HEK293 (cell line): ENCODE measurements around the gene MUC5B.

Experiments used
- REPIN1 ChIP-seq: fragments of 450-650 bp; formaldehyde crosslinking; IDR thresholded peaks from 2 replicates; pipeline ENCODE4 v1.5.1; 2017; ENCODE audit warnings: missing biosample characterization, missing genetic modification characterization, low read depth
- SP2 ChIP-seq: fragments of 450-650 bp; formaldehyde crosslinking; IDR thresholded peaks from 2 replicates; pipeline ENCODE4 v1.5.1; 2016; ENCODE audit warnings: missing biosample characterization, missing genetic modification characterization
- ZNF184 ChIP-seq: fragments of 450-650 bp; IDR thresholded peaks from 2 replicates; pipeline ENCODE4 v1.5.1; 2018; ENCODE audit warnings: missing biosample characterization, mild to moderate bottlenecking, missing genetic modification characterization
- ZNF24 ChIP-seq: fragments of 450-650 bp; formaldehyde crosslinking; IDR thresholded peaks from 2 replicates; pipeline ENCODE4 v1.5.1; 2016; ENCODE audit warnings: missing biosample characterization, missing genetic modification characterization
- ZNF274 ChIP-seq, 2 experiments: fragments of 200-500 bp in 1 of 2; fragments of 450-650 bp in 1 of 2; sonication (Bioruptor generic) in 1 of 2; formaldehyde crosslinking in 1 of 2; IDR thresholded peaks; 2 replicates each; pipeline versions ENCODE4 v1.5.1 to v1.6.1; 2014 to 2016; ENCODE audit warnings: borderline replicate concordance in 1 of 2, inconsistent platforms in 1 of 2, low read length in 1 of 2, missing biosample characterization in 1 of 2, missing genetic modification characterization in 1 of 2
- ZNF398 ChIP-seq: fragments of 450-650 bp; formaldehyde crosslinking; IDR thresholded peaks from 2 replicates; pipeline ENCODE4 v1.5.1; 2017; ENCODE audit warnings: missing biosample characterization, missing genetic modification characterization
- ZNF514 ChIP-seq: fragments of 450-650 bp; formaldehyde crosslinking; IDR thresholded peaks from 2 replicates; pipeline ENCODE4 v1.5.1; 2016; ENCODE audit warnings: missing biosample characterization, missing genetic modification characterization
- ZNF518A ChIP-seq: fragments of 450-650 bp; formaldehyde crosslinking; conservative IDR thresholded peaks from 2 replicates; pipeline ENCODE4 v1.5.1; 2016; ENCODE audit warnings: low read depth, missing biosample characterization, missing genetic modification characterization
- ZNF623 ChIP-seq: fragments of 450-650 bp; formaldehyde crosslinking; IDR thresholded peaks from 2 replicates; pipeline ENCODE4 v1.5.1; 2016; ENCODE audit warnings: missing biosample characterization, missing genetic modification characterization
- ZNF768 ChIP-seq: fragments of 450-650 bp; formaldehyde crosslinking; IDR thresholded peaks from 2 replicates; pipeline ENCODE4 v1.5.1; 2018; ENCODE audit warnings: missing biosample characterization, mild to moderate bottlenecking, missing genetic modification characterization
- TF ChIP-seq, protein P1 (sequence below): fragments of 450-650 bp; formaldehyde crosslinking; IDR thresholded peaks from 2 replicates; pipeline ENCODE4 v1.5.1; 2016; ENCODE audit warnings: missing biosample characterization, missing genetic modification characterization
- TF ChIP-seq, protein P2 (sequence below): fragments of 450-650 bp; formaldehyde crosslinking; IDR thresholded peaks from 2 replicates; pipeline ENCODE4 v1.5.1; 2016; ENCODE audit warnings: missing biosample characterization, missing genetic modification characterization

GRCh38 chr11:1209371-1210057 is 13.4 kb upstream of the MUC5B start:
- no peak for TF ChIP-seq ZNF24
- TF ChIP-seq ZNF518A (tag by site-specific recombination) = no peak
- no peak for TF ChIP-seq ZNF768 (tag by site-specific recombination)
- TF ChIP-seq ZNF184 = no peak
- TF ChIP-seq, protein P1, sequence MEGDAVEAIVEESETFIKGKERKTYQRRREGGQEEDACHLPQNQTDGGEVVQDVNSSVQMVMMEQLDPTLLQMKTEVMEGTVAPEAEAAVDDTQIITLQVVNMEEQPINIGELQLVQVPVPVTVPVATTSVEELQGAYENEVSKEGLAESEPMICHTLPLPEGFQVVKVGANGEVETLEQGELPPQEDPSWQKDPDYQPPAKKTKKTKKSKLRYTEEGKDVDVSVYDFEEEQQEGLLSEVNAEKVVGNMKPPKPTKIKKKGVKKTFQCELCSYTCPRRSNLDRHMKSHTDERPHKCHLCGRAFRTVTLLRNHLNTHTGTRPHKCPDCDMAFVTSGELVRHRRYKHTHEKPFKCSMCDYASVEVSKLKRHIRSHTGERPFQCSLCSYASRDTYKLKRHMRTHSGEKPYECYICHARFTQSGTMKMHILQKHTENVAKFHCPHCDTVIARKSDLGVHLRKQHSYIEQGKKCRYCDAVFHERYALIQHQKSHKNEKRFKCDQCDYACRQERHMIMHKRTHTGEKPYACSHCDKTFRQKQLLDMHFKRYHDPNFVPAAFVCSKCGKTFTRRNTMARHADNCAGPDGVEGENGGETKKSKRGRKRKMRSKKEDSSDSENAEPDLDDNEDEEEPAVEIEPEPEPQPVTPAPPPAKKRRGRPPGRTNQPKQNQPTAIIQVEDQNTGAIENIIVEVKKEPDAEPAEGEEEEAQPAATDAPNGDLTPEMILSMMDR (tag by site-specific recombination) = no peak
- TF ChIP-seq ZNF274 (IDR thresholded peaks at IDR 0.05; ENCODE audit: low read length) = no peak
- no peak for TF ChIP-seq ZNF274 (tag by site-specific recombination; IDR thresholded peaks at IDR 0.05; ENCODE audit: borderline replicate concordance)
- TF ChIP-seq SP2 (tag by site-specific recombination) = no peak
- TF ChIP-seq, protein P2, sequence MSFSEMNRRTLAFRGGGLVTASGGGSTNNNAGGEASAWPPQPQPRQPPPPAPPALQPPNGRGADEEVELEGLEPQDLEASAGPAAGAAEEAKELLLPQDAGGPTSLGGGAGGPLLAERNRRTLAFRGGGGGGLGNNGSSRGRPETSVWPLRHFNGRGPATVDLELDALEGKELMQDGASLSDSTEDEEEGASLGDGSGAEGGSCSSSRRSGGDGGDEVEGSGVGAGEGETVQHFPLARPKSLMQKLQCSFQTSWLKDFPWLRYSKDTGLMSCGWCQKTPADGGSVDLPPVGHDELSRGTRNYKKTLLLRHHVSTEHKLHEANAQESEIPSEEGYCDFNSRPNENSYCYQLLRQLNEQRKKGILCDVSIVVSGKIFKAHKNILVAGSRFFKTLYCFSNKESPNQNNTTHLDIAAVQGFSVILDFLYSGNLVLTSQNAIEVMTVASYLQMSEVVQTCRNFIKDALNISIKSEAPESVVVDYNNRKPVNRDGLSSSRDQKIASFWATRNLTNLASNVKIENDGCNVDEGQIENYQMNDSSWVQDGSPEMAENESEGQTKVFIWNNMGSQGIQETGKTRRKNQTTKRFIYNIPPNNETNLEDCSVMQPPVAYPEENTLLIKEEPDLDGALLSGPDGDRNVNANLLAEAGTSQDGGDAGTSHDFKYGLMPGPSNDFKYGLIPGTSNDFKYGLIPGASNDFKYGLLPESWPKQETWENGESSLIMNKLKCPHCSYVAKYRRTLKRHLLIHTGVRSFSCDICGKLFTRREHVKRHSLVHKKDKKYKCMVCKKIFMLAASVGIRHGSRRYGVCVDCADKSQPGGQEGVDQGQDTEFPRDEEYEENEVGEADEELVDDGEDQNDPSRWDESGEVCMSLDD (tag by site-specific recombination) = no peak
- no peak for TF ChIP-seq ZNF514 (tag by site-specific recombination)
- no peak for TF ChIP-seq REPIN1
- no peak for TF ChIP-seq ZNF398 (tag by site-specific recombination)
- no peak for TF ChIP-seq ZNF623 (tag by site-specific recombination)
